SK-N-MC (cell line): ENCODE results near the gene PRND.

Experiments
- EZH2 ChIP-seq: fragments of 200-600 bp; sonication (generic); IDR thresholded peaks from one replicate; pipeline ENCODE4 v1.6.1; 2017; ENCODE audit warnings: antibody characterized with exemption
- FOXP2 ChIP-seq: optimal IDR thresholded peaks from 2 replicates; pipeline ENCODE3; 2011; ENCODE audit warnings: mild to moderate bottlenecking, moderate library complexity; ENCODE audit not compliant: insufficient read depth; ENCODE audit errors: extremely low read length, control extremely low read depth
- POLR2AphosphoS5 ChIP-seq: IDR thresholded peaks from 2 replicates; pipeline ENCODE4 v1.6.1; 2012; ENCODE audit warnings: mild to moderate bottlenecking, low read depth, low read length, borderline replicate concordance

- TF ChIP-seq EZH2 = no peak
- TF ChIP-seq POLR2AphosphoS5 = no peak
- TF ChIP-seq FOXP2 = no peak
Observed at GRCh38 chr20:4726710-4727397, 5.1 kb downstream of the PRND start.
